GM21360 (cell line): ENCODE results near the gene PEPD.

ENCODE experiments used
- ATAC-seq: cut with Tn5 transposase; IDR thresholded peaks from one replicate; pipeline ENCODE4 v1.9.1; 2021; ENCODE audit warnings: mild to moderate bottlenecking, moderate library complexity; ENCODE audit not compliant: unreplicated experiment

The PEPD gene

DNA sequence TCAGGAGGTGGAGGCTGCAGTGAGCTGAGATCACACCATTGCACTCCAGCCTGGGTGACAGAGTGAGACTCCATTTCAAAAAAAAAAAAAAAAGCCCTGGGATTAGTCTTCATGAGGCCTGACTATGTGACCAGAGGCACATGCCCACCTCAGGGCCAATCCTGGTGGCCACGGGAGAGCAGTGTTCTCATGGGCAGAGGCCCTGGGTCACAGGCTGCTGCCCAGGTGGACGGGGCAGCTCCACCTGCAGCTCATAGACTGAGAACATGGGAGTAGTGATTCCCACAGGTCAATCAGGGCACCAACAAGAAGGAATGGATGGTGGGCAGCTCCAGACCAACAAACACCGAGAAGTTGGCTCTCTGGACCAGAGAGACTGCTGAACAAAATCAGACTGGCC lies 26.1 kb upstream of the PEPD start:
- ATAC-seq: no peak

- ATAC-seq: no peak
Observed at GRCh38 chr19:33546656-33547055, 25.1 kb upstream of the PEPD start.

GRCh38 chr19:33545217-33545981 lies 23.8 kb upstream of the PEPD start:
- no peak for ATAC-seq

DNA sequence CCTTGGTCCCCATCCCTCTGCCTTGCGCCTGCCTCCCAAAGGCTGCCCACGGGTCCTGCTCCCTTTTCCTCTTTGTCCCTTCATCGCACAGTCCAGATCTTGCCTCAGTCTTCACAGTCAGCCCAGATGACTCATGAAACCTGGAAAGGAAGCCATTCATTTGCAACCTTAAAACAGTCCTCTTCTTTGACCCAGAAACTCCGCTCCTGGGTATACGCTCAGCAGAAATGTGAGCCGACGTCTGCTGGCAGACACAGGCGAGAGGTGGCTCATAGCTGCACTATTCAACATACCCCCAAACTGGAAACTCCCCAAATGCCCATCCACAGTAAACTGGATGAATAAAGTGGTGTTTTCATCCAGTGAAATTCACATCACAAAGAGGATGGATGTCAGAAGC lies 13.6 kb upstream of the PEPD start:
- ATAC-seq: no peak

DNA sequence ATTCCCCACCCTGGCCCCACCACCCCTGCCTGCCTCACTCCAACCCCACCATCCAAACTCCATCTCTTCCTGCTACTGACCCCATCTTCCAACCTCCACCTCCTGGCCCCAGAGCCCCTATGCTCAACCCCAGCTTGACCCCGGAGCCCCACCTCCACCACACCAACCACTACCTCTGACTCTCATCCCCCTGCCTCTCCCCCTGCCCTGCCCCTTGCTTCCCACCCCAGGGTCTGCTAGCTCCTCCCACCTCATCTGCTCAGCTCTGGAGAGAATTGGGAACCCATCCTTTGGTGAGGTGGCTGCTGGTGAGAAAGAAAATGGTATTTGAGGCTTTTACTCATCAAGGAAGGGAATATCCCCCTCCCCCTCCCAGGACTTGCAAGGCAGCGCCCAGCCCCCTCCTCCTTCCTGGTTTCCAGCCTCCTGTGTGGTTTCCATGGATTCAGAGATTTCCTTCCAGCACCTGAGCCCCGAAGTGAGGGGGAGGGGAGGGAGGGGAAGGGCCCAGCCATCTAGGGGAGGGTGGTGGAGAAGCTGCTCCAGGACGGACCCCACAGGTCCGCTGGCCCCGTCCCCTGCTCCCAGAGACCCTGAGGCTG lies 11.4 kb upstream of the PEPD start:
- no peak for ATAC-seq

GRCh38 chr19:33530842-33531241 lies 9.3 kb upstream of the PEPD start:
- no peak for ATAC-seq

GRCh38 chr19:33530296-33530695 lies 8.7 kb upstream of the PEPD start:
- no peak for ATAC-seq

DNA sequence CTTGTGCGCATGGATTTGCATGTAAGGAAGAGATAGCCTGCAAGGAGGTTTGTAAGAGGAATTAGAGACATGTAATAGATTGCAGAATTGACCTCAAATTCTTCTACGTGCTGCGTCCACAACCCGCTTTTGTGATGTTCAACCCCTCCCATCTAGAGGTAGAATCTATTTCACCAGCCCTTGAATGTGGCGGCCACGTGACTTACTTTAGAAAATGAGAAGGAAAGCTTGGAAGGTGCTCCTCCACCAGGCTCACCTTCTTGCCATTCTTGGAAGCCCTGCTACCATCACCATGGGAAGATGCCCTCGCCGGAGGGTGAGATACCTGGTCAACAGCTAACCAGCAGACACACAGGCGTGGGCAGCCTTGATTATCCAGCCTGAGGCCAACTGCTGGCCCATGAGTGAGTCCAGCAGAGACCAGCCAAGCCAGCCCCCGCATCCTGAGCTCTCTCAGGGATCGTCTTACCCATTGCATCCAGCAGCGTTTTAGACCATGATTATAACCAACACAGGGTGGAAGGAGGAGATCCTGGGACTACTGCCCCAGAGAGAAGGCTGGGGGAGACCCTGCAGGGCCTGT lies 7.6 kb upstream of the PEPD start:
- ATAC-seq: no peak

- ATAC-seq: no peak
Observed at GRCh38 chr19:33528404-33528803, 6.8 kb upstream of the PEPD start.

- no peak for ATAC-seq
Observed at GRCh38 chr19:33527125-33527524, 5.5 kb upstream of the PEPD start.

DNA sequence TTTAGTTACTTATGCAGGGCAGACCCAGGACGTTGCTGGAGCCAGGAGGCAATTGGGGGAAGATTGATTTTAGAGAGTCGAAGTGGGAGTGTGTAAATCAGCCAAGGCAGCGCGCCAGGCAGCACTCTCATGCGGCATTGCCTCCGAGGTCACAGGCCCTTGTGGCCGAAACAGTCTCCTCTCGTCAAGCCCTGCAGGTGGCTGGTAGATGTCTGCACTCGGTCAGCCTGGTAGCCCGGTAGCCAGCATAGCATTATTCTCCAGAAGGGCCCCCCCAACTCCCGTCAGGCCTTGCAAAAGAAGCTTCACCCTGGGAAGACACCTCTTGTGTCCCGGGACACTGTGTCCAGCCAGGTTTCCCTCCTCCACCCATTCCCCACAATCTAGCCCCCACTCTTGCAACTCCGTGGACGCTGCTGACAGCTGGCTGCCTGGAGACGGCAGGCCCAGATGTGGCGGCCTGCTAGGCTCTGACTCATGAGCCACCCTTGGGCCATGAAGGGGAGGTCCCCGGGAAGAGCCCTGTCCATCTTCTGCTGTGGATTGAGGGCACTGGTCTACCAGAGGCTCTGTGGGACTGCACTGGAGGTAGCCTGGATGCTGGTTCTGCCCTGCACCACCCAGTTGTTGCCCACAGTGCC lies 2.6 kb upstream of the PEPD start:
- no peak for ATAC-seq

GRCh38 chr19:33523167-33523566 lies 1.6 kb upstream of the PEPD start:
- ATAC-seq: no peak

- ATAC-seq: no peak
Observed at GRCh38 chr19:33522371-33522662, 726 bp upstream of the PEPD start.

DNA sequence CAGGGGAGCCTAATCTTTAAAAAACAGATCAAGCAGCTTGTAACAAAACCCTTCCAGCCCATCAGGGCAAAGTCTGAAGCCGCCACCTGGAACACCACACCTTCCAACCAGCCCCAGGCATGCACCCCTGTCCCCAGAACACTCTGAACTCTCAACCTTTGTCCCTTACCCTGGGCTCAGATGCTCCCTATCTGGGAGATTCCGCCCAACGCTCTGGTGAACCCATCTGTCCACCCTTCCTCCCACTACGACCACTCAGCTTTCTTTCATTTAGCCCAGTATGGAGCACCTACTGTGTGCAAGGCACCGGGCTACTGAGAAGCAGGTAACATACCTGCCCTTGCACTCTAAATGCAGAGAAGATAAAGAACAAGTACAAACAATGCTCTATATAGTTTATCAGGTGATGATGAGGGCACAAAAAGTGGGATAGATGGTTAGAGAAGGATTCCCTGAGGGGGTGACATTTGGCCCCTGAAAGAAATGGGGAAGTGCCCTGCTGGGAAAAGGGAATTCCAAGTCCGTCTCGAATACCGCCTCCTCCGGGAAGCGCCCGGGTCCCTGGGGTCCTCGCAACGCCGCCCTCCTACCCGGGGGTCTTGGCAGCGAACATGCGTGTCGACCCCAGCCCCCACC lies 629 bp downstream of the PEPD start:
- ATAC-seq: no peak

DNA sequence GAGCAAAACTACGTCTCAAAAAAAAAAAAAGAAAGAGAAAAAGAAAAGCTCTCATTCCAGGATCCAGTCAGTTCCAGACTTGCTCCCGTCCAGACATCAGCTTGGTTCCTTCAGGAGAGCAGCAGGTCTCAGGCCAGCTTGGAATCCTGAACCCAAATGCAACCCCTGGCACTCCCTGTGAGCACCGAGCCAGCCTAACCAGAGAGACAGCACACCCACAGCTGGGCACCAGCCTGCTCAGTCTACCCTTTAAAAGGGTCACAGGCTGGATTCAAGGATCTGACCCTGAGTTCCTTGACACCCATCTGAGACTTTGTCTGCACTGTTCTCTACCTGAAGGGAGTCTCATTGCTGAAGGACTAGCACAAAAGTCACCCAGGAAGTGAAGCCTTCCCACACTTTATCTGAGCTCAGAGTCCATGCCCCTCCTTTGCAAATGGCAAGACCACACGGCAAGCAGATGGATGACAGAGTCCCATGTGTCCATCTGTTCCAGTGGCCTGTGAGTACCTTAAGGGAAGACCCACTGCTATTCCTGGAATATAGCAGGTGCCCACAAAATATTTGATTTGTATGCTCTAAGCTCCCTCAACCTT lies 1.4 kb downstream of the PEPD start:
- ATAC-seq: no peak

- no peak for ATAC-seq
Observed at GRCh38 chr19:33519416-33519815, 2.2 kb downstream of the PEPD start.

- no peak for ATAC-seq
Observed at GRCh38 chr19:33518541-33518940, 3.0 kb downstream of the PEPD start.

DNA sequence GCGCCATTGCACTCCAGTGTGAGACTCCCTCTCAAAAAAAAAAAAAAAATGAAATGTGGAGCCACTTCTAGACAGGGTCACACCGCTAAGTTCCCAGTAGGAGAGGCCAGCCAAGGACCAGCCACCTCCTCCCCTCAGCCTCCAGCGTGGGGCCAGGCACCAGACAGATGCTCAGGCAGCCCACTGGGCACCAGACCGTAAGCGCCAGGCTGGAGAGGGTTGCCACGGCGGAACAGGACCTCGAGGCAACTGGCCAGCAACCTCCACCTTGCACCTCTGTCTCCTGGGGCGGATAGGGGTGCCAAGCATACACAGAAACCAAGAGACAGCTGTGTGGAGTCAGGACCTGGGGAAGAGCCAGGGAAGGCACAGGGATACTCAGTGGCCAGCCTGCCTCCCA lies 3.7 kb downstream of the PEPD start:
- no peak for ATAC-seq

GRCh38 chr19:33515921-33516320 lies 5.7 kb downstream of the PEPD start:
- ATAC-seq: no peak

GRCh38 chr19:33514885-33515551 lies 6.6 kb downstream of the PEPD start:
- no peak for ATAC-seq

DNA sequence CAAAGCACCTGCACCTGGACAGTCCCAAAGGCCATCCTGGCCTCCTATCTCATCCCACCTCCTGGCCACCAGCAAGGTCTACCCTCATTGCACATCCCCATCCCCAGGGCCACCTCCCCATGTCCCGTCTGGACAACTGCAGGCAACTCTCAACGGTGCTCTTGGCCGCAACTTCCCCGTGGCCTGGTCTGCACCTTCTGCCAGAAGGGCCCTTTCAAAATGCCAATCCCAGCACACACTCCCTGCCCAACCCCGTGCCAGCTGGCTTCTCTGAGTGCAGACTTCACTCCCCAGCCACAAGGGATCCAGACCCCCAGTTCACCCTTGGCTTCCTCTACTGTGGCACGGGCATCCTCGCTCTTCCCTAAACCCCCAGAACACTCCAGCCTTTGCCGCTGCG lies 8.2 kb downstream of the PEPD start:
- ATAC-seq: no peak
